GM15510 (cell line): ENCODE results near the gene NAB1.
A peak's percentile ranks its signal among the peaks of the same experiment; 100 is the strongest.

ENCODE experiments used
- POLR2A ChIP-seq: IDR thresholded peaks from 3 replicates; pipeline ENCODE4 v1.6.1; 2011; ENCODE audit warnings: borderline replicate concordance; ENCODE audit not compliant: insufficient read length; ENCODE audit errors: extremely low read depth

Gene NAB1

DNA sequence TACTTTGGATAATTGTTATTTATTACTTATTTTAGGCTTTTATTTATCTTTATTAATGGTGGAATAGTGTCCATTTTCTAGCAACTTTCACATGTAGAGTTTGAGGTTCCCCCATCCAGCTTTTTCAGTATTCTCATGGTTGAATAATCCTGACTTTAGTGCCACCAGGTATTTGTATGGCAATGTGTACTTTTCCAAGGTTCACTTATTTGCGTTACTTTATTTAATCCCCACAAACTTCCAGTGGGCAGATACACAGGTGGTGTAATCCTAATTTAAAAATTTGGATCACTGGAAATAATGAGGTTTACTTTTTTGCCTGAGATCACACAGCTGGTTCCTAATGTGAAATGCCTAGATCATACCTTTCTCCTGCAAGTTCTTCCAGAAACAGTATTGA, 30.5 kb downstream of the NAB1 start:
- no peak for TF ChIP-seq POLR2A

DNA sequence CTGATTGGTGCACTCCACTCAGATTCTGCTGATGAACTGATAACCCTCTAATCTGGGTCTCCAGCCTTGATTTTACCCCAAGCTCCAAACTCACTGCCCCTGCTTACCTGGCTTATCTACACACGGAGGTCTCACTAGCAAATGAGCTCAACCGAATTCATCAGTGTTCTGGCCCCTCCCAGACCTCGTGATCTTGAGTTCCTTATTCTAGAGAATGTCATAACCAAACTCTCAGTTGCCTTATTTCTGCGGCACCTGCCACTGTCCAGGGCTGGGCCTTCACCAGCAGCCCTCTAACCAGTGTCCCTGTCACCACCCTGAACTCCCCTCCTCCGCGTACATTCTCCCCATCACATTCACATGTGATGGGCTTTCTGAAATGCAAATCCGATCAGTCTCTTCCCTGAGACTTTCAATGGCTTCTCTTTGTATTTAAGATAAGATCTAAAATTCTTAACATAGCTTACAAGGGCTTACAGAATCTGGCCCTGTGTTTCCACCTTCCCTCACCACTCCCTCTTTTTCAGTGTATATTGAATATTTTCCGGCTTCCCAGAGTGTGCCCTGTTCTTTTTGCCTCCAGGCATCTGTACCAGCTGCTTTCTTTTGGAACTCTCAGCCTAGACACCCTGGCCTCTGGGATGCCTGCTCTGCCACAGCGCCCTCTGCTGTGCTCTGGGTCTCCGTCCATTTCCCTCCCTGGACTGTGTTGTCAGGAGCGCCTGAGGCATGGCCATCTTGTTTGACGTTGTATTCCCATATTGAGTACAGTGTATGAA, 31.1 kb downstream of the NAB1 start:
- TF ChIP-seq POLR2A: peak; percentile 51

DNA sequence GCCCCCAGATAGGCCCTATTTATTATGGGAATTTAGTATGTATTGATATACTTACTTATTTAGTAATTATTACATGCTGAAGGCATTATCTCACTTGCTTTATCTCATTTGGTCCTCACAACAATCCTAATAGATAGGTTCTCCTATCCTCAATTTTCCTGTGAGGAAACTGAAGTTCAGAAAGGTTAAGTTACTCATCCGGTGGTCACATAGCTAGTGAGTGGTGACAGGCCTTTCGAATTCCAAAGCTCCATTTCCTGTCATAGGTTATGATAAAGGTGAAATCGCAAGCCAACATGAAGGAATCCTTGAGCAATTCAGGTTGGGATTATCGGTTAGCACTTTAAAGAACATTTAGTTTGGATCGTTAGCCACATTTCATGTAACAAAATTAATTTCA, 33.3 kb downstream of the NAB1 start:
- TF ChIP-seq POLR2A: no peak

DNA sequence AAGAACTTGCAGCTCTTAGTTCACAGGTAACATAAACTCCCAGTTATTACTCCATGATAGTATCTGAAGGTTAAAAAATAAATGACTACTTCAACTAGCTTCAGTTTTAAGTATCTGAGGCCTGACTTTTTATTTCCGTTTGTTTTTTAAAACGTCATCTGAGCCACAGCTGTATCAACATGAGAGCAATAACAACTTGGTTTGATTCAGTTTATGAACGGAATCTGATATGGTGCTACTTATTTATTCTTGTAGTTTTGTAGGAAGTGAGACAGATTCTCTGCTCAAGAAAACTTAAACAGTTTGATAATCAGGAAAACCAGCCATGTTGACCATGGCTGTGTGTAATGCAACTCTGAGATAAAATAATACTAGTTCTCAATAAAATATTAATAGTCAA, 34.9 kb downstream of the NAB1 start:
- no peak for TF ChIP-seq POLR2A

DNA sequence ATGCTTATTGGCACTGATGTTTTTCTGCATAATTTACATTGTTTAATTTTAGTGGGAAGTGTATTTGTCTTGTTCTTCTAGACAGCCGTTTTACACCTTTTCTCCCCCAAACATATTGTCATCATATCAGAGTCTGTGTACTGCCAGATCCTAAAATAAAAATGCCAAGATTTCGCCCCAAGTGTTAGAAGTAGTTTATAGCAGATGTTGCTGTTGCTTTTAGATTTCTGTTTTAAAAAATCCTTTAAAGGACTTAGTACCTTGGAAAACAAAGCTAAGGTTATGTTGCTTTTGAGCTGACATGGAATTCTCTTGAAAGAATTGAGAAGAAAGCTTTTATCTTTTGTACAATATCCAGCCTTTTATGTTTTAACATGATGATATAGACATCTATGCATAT, 36.0 kb downstream of the NAB1 start:
- no peak for TF ChIP-seq POLR2A

DNA sequence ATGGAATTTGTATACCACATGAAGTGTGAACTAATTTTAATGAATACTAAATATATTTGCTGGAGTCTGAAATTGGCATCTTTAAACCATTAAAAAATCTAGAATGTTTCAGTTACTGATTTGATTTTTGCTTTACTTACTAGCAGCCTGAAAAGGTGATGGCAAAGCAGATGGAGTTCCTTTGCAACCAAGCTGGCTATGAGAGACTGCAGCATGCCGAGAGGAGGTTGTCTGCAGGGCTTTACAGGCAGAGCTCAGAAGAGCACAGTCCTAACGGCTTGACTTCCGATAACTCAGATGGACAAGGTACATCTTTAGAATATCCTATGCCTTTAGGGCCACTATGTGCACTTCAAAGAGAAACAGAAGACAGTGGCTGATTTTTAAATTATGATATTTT, 36.5 kb downstream of the NAB1 start:
- no peak for TF ChIP-seq POLR2A

DNA sequence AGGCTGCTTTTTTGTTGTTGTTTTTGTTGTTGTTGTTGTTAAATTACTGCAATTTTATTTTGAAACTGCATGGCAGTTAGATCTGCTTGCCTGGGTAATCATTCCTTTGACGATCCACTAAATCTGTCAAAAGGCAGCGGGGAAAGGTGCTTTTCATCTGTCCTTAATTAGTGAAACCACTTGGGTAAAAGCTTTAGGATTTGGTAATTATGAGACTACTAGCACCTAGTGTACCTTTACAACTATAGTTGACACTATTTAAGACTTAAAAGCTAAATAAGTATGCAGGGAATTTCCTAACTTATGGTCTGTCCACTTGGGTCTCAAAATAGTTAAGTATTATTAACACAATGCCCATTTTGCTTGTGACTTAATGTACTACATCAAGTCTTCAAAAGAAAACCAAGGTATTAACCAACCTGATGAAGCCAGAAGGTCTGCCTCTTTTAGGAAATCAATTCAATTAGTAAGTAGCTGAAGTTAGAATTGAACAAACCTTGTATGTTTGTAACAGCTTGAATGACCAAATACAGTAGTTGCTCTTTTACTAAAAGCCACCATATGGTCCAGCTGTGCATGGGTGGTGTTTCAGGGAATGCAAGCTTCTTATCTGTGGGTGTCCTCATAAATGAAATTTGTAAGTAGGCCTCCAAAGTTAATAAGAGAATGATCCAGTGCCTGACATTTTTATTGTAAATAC, 44.8 kb downstream of the NAB1 start:
- TF ChIP-seq POLR2A: no peak

DNA sequence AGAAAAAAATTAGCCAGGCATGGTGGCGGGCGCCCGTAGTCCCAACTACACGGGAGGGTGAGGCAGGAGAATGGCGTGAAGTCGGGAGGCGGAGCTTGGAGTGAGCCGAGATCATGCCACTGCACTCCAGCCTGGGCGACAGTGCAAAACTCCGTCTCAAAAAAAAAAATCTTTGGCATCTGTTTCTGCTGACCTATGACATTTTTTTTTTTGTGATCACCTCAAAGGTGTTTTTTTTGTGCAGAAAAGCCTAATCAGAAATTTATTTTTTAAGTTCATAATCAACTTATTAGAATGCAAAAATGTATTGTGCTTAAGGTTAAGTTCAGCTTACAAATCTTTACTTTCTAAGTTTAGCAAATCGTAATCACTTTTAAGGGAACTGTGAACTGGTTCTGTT, 45.6 kb downstream of the NAB1 start:
- no peak for TF ChIP-seq POLR2A

DNA sequence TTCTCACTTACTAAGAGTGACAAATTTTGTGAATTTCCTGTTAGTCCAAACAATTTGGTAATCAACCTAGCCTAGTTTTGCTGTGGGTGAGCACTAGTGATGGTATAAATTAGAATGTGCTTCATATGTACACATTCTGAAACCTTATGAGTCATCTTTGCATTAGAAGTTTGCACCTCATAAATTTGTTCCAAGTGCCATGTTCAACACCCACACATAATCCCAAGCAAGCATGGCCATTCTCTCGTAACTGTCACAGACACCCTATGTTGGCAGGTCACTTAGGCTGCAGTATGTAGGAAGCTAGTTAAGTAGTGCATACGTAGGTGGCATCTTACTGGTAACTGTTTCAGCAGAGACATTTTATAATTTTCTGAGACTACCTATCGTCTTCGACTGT, 46.9 kb downstream of the NAB1 start:
- no peak for TF ChIP-seq POLR2A

DNA sequence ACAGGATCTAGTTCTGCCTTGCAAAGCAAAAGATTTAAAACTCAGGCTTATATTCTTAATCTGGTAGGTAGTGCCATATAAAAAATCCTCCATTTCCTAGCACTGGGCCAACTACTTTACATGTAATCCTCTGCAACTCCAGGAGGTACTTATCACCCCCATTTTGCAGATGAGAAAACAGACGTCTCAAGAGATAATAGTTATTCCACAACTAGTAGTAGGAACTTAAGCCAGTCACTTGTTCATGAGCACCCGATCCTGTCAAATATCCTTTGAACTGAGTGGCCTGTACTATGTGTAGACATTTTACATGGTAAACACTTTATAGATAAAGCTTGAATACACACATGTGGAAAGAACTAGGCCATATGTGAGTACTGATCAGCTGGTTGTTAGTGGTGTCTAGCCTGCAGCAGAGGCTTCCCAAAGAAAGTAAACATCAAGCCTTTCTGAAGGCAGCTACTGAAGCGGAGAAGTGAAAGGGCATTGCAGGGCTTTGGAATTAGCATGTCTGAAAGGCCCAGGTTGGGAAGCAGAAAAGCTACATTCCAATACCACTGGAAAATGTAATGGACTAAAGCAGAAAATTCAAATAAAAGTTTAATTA, 48.0 kb downstream of the NAB1 start:
- no peak for TF ChIP-seq POLR2A

DNA sequence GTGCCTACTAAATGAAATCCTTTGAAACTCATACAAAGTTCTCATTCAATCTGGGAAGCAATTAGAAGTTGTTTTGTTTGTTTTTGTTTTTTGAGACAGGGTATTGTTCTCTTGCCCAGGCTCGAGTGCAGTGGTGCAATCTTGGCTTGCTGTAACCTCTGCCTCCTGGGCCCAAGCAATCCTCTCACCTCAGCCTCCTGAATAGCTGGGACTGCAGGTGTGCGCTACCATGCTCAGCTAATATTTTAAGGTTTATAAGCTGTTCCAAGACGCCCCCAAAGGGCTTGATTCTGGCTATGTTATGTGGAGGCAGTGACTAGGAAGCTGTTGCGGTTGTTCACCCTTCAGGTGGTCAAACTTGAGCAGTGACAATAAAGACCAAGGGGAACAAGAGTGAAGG, 48.5 kb downstream of the NAB1 start:
- no peak for TF ChIP-seq POLR2A

DNA sequence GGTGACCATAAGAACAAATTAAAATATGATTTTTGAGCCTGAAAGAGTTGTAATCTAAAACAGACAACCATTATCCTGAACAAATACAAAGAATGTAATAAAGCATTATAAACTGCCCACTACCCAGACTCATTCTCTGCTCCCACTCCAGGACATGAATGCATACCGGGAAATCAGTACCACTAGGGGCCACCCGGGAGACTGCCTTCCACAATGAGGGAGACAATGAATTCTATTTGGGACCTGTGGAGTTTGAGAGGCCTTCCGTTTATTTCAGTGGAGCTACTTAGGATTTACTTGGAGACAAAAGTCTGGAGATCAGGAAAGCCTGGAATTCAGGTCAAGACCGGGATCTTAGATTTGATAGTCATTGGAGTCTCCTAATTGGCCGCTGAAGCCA, 50.0 kb downstream of the NAB1 start:
- no peak for TF ChIP-seq POLR2A

DNA sequence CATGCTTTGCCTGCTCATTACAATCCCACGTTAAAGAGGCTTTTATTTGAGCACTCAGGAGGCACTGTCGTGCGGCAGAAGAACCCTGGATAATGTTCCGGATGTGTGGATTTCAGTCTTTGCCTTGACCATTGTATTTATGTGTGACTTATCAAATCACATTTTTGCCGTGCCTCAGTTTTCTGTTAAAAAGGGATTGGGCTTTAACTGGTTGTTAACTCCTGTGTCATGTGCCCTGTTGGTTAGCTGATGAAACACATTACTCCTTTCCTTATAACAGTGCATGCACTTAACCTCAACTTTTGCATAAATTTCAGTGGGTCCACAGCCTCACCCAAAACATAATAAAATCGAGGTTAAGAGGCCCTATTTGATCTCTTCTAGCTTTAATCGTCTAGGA, 52.7 kb downstream of the NAB1 start:
- TF ChIP-seq POLR2A: no peak

DNA sequence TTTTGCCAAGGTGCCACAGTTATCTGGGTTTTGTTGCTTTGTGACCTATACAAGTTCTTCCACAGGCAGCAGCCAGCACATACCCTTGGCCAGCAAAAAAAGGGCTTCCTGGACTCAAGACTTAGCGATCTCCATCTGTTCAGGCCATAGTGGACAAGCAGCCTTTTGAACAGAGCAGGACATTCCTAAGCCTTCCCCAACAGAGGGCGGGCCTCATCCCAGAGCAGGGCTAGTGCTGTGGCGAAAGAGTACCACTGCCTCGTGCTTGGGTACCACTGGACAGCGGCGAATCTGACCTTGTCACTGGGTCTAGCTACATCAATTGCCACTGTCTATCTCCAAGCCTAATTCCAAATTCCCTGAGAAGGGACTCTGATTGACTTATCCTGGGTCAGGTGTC, 56.4 kb downstream of the NAB1 start:
- no peak for TF ChIP-seq POLR2A

DNA sequence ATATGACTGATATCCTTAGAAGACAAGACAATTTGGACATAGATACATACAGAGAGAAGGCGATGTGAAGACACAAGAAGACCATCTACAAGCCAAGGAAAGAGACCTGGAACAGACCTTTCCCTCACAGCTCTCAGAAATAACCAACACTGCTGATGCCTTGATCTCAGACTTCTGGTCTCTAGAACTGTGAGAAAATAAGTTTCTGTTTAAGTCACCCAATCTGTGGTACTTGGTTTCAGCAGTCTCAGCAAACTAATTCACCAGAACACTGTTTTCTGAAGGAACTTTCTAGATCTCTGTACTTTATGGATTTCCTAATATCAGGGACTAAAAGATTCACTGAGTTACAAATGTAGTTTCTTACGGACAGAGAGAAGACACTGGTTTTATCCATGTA, 58.8 kb downstream of the NAB1 start:
- no peak for TF ChIP-seq POLR2A

DNA sequence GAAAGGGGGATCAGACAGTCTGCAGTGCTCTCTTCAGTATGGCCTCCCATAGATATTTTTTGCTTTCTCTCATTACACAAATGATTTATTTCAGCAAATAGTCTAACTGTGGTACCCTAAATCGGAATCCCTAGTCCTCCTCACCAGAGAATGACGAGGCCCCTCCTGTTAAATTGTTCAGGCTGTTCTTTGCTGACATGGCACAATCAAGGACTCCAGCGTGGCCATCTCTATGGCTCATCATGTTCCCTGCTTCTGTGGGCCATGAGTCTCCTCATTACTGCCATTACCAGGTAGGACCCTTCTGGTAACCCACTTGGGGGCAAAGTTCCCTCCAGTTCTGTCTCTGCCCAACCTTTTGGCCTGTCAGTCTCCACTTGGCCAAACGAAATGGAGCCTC, 62.2 kb downstream of the NAB1 start:
- TF ChIP-seq POLR2A: no peak
